Inflammatory macrophage treated with lipopolysaccharide for 1 hour (primary cell): ENCODE data around the gene SYK.
"Not testable (repeated sequence)": the region's sequence is repeated elsewhere in the genome, so short reads cannot be mapped to it uniquely, and the experiment has no call there.

ENCODE experiments used
- DNase-seq, 2 donors: peaks; one replicate each; pipeline ENCODE4 v3.0.0-alpha.2; 2020 to 2022

The SYK gene

DNA sequence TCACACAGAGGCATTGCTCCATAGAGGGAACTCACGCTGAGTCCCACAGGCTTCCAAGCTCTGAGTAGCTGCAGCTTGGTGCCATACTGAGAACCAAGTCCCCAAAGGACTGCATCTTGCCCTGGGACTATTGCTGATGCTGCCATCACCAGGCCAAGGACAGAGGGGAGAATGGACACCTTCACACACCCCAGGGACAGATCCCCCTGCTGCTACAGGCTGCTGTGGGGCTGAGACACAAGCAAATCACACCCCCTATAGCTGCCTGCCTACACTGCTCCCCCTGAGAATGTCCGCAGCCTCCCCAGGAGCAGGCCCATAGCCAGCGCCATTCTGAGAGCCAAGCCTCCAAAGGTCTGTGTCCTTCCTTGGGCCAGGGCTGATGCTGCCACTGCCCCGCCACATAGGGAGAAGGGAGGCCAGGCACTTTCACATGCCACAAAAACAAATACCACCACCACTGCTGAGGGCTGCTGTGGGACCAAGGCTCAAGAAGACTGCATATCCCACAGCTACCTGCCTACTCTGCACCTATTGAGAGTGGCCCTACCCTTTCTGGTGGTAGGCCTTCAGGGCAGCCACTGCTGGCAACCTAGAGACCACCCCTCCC, 81.5 kb downstream of the SYK start:
- DNase-seq: no peak

DNA sequence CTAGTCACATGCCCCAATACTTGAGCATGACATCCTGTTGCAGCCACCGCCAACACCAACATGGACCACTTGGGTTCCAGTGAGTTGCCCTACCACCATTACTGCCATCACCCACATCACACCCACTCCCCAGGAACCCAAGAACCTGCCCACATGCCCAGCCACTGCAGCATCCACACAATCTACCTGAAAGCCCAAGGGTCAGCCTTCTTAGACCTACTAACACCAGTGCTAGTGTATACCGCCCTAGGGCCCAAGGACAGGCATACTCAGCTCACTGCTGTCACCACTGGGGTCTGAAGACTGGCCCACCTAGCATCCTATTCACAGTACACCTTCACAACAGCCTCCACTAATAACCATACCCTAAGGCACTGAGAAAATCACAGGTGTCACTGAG, 82.0 kb downstream of the SYK start:
- DNase-seq: no peak

DNA sequence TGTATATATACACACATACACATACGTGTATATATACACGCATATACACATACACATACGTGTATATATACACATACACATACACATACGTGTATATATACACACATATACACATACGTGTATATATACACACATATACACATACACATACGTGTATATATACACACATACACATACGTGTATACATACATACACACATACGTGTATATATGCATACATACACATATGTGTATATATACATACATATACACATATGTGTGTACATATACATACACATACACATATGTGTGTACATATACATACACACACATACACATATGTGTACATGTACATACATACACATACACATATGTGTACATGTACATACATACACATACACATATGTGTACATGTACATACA, 82.6 kb downstream of the SYK start:
- no peak for DNase-seq

DNA sequence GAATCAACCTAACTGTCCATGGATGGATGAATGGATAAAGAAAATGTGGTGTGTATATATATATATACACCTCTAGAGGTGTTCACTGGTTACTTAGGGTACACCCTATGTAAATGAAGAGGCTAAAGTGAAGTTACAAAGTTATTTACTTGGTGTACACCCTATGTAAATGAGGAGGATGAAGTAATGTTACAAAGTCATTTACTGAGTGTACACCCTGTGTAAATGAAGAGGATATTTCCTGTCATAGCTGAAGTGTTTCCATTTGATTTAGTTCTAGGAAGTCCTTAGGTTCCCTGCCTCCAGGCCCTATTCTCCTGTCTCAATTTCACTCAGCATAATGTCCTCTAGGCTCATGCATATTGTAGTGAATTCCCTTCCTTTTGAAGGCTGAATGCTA, 85.2 kb downstream of the SYK start:
- DNase-seq: not testable (repeated sequence)

DNA sequence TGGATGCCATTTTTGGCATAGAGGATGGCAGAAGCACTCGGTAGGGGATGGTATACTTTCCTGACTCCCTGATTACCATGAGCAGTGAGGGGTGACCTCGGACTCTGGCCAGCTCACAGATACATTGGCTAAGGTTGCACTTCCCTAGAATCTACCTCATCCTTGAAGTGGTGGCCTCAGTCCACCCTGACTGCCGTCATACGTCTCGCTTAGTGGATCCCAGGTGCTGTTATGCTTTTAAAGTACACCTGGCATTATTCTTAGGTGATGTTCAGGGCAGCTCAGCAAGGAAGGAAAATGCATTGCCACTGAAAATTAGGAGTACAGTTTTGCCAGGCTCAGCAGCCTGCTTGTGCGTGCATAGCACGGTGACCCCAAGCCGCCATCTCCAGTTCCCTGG, 87.3 kb downstream of the SYK start:
- no peak for DNase-seq

DNA sequence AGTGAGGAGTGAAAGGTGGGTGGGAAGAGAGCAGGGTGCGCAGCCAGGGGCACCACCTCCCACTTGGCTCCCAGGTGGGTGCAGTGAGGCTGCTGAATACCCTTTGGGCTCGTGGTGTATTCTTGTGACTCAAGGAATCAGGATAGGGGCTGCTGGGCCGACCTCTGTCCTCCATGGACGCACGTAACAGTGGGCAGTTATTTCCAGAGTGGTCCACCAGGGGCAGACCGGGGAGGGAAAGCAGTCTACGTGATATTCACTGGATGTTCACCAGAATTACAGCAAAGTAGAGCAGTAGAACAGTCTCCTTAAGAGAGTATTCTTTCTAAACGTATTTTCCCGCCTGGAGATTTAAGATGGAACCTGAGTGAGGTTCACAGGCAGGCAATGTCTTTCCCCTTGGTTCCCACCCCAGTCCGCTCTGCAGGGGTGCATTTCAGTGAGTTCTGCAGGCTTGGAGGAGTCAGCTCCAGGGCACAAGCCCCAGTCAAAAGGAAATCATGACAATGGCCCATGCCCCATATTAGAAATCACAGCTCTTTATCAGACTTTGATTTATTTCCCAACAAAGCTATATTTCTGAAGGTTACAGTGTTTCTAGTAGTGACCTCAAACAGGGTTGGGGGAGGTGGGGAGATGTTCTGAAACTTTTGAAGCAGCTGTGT, 88.7 kb downstream of the SYK start:
- DNase-seq: no peak

DNA sequence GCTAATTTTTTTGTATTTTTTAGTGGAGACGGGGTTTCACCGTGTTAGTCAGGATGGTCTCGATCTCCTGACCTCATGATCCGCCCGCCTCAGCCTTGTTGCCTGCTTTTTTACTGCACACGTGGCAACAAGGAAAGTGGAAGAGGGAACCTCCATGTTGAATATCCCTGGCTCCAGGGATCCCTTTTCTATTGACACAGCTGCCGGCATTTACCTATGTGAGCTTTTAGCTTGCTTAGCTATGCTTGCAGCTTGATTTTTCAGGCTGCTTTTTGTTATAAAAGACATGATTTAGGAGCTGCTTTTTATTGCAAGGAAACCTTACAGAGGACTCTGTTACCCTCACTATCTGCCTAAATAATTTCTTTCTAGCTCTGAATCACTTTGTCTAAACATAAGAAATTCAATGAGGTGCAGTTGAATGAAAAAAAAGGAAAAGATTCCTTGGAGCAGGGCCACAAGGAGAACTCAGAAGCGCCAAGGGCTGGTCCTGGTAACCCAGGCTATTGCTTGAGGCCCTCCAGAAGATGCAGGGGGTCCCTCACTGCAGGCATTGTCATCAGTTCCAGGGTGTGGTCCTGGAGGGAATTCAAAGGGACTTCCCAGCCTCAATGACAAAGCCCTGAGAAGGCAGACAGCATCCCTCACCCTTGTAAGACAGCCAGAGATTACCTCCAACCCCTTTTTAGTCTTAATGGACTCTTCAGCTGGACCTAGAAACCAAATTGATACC, 89.9 kb downstream of the SYK start:
- no peak for DNase-seq

DNA sequence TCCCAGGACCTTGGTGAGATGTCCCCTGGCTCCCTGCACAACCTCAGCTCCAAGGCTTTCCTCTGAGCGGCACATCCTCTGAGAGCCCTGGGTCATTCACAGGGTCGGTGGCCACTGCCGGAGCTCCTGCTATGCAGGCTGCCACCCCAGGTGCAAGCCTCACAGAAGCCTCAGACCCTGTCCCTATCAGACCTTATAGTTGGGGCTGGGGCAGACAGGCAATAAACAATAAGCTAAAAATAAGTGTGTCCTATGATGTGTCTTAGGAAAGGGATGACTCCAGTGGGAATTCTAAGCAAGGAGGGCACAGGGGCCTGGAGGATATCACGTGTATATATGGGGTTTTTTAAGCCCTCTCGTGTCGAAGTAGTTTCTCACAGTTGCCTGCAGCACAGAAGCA, 91.3 kb downstream of the SYK start:
- no peak for DNase-seq

DNA sequence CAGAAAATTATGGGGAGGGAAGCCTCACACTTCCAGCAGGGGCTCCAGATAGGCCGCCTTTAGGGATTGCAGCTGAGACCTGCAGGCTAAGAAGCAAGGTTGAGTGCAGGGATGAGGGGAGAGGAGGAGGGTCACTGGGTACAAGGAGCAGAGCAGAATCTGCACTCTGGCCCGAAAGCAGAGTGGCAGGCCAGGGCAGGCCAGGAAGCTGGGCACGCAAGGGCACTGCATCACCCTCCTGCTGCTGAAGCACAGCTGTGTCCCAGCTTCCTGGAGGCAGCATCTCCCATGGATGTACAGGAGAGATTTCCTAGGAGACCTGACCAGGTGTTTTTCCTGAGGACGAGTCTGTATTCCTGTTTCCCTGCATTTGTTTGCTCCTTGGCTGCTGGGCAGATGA, 92.1 kb downstream of the SYK start:
- DNase-seq: no peak

DNA sequence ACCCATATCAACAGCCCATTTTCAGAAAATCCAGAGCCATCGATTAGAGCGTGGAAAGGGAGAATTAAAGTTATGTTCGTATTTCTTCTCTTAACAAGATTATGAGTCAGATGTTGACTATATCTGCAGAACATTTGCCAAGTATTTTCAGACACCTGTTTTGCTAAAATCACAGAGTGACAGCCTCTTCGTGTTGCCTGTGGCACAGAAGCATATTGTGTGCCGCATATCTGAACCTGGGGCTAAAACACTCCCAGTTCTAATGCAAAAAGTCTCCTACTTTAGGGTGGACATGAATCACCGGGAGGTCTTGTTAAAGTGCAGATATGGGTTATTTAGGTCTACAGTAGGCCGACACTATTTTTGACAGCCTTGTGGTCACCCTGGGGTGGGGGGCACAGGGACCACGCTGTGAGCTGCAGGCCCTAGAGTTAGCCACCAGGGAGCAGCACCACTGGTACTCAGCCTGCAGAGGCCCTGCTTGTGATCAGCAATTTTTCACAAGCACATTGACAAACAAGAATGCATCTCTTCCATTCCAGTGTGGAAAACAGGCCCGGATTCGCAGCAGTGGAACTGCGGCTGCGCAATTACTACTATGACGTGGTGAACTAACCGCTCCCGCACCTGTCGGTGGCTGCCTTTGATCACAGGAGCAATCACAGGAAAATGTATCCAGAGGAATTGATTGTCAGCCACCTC, 93.5 kb downstream of the SYK start:
- DNase-seq: no peak

DNA sequence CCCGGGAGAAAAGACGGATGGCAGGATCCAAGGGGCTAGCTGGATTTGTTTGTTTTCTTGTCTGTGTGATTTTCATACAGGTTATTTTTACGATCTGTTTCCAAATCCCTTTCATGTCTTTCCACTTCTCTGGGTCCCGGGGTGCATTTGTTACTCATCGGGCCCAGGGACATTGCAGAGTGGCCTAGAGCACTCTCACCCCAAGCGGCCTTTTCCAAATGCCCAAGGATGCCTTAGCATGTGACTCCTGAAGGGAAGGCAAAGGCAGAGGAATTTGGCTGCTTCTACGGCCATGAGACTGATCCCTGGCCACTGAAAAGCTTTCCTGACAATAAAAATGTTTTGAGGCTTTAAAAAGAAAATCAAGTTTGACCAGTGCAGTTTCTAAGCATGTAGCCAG, 94.2 kb downstream of the SYK start:
- no peak for DNase-seq

DNA sequence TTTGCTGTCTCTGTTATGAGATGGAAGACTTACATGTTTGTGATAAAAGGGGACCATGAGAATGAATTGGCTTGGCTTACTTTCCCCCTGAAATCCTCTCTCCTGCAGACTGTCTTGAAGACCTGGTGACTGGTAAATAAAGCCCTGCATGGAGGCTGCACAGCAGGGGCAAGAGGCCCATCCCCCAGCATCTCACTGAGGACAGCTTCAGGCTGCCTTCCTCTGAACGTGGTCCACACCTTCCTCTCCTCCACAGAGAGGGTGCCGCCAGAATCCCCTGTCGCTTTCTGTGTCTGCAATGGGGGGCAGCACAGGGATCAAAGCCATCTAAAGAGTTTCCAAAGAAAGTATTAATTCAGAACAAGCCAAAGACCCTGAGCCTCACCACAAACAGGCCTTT, 94.6 kb downstream of the SYK start:
- no peak for DNase-seq

DNA sequence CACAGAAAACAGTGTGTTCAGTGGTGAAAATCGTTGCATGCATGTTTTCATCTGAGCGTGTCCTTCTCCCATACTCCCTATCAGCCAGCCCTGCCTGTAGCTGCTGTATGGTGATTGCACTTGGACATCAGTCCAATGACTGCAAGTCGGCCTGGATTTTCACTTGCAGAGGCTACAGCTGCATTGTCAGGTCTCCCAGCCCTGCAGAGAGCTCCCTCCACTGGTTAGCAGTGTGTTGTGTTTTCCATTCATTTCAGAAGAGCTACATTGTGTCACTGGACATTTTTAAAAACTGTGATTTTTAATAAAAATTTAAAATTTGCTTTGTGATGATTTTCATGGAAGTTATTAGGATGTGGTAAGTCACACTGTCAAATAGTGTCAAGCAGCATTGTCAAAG, 96.6 kb downstream of the SYK start:
- DNase-seq: no peak

DNA sequence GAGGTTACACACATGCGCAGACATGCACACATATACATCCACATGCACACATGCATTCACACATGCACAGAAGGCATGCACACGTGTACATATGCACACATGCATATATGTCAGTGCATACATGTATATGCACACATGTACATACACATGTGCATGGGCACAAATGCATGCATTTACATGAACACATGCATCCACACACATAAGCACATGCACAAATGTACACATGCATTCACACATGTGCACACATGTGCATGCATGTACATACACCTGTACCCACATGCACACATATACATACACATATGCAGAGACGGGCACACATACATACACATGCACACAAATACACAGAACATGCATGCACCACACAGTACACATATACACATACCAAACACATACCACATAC, 97.7 kb downstream of the SYK start:
- DNase-seq: no peak

DNA sequence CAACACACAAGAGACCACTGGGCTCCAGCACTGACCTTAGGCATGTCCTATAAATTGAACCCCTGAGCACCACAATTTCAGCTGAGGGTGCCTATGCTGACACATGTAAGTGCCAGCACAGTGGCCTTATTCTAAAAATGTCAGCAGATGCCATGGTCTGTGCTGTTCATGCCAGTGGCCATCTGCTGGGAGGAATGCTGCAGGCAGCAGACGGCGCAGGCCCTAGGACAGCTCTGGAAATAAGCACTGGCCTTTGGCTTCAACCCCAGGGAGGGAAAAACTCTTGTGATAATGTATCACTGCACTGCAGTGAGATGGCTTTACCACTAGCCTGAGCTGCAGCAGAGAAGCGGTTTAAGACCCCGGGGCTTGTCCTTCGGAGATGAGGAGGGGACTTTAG, 98.5 kb downstream of the SYK start:
- no peak for DNase-seq

DNA sequence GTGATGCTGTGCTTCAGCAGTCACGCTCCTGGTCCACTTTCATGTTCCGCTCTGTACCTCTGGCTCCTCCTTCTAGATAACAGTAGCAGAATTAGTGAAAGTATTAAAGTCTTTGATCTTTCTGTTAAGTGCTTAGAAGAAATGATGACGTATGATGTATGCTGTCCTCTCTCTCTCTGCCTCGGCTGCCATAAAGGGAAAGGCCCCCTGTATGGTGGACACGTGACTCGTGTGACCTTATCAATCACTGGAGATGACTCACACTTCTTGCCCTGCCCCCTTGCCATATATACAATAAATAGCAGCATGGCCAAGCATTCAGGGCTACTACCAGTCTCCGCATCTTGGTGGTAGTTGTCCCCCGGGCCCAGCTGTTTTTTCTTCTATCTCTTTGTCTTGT, 100.3 kb downstream of the SYK start:
- no peak for DNase-seq

DNA sequence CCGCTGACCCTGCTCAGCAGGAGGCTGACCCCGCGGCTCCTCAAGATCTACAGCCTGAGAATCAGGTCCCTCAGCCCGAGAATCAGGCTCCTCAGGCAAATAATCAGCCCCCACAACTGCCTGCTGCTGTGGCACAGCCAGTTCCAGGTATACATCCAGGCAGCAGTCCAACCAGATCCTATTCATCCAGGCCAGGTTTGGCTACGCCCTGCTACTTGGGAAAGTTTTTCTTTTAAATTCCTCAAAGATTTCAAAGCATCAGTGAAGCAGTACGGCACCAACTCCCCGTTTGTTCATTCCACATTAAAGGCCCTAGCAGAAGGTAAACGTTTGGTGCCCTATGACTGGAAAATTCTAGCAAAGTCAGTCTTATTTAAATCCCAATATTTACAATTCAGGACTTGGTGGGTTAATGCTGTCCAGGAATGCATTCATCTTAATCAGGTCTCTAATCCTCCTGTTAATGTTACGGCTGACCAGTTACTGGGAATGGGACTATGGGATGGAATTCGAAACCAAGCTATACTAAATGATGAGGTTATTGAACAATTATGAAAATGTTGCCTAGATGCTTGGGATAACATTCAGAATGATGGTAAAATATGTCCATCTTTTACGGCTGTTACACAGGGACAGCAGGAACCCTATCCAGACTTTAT, 102.3 kb downstream of the SYK start:
- DNase-seq: no peak

DNA sequence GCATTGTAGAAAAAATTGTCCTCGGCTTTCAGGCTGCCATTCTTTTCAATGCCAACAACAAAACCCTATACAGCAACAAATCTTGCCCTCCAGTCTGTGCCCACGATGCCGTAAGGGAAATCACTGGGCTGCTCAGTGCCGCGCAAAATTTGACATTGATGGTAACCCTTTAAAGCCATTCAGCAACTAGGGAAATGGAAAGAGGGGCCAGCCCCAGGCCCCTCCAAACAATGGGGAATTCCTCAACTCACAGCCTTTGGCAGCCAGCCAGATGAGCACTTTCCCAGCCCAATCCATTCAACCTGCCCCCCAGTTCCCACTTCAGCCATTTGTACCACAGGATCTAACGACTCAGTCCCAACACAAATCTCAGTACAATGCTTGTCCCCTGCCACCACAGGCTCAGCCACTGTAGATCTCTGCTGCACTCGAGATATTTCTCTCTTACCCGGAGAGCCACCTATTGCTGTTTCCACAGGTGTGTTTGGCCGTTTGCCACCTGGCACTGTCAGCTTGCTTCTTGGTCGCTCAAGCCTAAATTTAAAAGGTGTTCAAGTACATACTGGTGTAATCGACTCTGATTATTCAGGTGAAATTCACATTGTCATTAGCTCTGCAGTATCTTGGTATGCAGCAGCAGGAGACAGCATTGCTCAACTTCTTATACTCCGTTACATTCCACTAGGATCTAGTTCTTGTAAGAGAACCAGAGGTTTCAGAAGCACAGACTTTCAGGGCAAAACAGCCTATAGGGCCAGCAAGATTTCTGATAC, 103.3 kb downstream of the SYK start:
- no peak for DNase-seq

DNA sequence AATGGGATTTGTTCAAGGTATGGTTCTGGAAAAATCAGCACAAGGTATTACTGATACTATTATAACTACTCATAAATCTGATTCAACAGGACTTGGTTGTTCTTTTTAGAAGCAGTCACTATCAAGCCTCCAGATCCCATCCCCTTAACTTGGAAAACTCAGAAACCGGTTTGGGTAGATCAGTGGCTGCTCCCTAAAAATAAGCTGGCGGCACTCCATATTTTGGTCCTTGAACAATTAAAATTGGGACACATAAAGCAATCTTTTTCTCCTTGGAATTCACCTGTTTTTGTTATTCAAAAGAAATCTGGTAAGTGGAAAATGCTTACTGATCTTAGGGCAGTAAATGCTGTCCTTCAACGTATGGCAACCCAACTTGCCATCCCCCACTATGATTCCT, 104.2 kb downstream of the SYK start:
- DNase-seq: no peak

DNA sequence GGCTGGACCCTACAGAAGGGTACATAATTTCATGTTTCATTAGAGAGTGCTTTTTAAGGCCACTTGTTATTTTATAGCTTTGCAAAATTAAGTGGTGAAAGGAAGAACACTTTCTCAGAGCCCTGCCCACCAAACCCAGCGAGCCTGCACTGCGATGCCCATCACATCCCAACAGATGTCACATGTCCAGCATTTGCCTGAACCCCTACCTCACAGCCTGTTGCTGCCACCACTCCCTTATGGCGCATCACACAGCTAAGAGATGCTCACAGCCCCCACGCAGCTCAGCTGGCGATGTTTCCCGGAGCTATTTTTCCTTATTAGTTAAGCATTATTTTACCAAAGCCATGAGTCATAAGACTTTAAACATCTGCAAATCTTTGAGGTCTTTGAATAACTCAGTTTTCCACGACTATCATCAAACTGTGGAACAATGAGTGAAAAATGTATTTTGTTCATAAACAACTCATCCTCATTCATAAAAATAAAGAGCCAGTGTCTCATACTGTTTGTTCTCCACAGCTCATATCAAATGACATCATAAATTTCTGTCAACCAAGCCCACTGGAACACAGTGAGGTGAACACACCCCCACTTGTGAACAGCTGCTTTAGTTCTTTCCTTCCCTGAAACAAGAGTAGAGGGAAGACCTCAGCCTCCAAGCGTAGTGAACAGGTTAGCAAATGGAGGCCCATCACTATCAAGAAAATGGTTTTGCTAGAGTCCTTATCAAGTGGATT, 104.9 kb downstream of the SYK start:
- no peak for DNase-seq

DNA sequence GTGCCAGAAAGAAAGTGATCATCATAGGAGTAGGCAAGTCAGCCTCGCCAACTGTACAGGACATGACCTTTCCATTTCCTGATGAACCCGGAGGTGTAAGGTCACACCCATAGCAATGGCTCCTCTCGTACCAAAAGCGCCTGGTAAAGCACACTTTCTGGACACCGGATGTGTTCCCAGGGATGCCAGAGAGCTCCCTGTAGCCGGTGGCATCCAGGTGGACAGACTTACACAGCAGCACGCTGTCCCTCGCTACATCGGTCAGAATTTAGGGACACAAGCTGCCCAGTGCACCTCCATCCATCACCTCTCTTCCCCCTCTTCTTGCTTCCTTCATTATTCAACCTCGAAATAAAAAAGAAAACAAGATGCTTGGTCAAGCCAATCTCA, 105.4 kb downstream of the SYK start:
- no peak for DNase-seq

DNA sequence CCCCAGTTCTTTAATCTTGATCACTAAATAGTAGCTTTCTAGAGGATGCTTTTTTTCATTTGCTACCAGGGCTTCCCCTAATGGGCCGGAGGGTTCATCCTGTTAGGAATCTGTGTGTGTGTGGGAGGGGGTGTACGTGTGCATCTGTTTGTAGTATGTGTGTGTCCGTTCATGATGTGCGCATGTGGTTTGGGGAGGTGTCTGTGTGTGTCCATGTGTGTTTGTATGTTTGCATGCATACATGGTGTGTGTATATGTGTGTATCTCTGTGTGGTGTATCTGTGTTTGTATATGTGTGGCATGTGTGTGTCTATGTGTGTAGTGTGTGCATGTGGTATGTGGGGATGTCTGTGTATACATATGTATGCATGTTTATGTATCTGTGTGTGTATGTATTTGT, 106.2 kb downstream of the SYK start:
- DNase-seq: no peak
